ENCODE results near the gene FITM1. TPM values are rescaled to one million over a fixed set of nuclear protein-coding genes. Genes with fewer than 3 reads are reported as not detected.

FITM1 gene
- polyA plus RNA-seq, 3 donors = 2.1 TPM; not detected in 2

GRCh38 chr14:24147761-24148428 is 17.4 kb downstream of the FITM1 start:
- intact Hi-C loops (cut with micrococcal nuclease) = loop anchor here in 1 of 2 donors (1.0 to 2.0 kb wide), 2 partner anchors 13 to 34 kb away; partner anchors contain the start of genes DCAF11, IRF9 and NRL
- H3K4me3 ChIP-seq (replicated peaks in 1 of 3; ENCODE audit: low read depth in 2 of 3, low read length in 3 of 3) = peak overlapping the region; percentile 84 to 100 (median 89)
- peaks cover 26 to 36% of the 10 kb centered on the region in 2 donors for H3K4me1 ChIP-seq (ENCODE audit: control insufficient read depth in 1 of 2, insufficient read depth in 2 of 2, low read length in 2 of 2)
- H3K9ac ChIP-seq (ENCODE audit: insufficient read depth, low read length, poor library complexity, severe bottlenecking) = peak overlapping the region; percentile 93
- H3K27me3 ChIP-seq (ENCODE audit: control insufficient read depth in 2 of 2, insufficient read depth in 2 of 2, low read length in 2 of 2) = no peaks in the 10 kb centered on the region
- peak overlapping the region; percentile 74 to 95 (median 87) for H3K27ac Mint-ChIP-seq
- no peaks in the 10 kb centered on the region for H3K9me3 ChIP-seq (replicated peaks in 1 of 2; ENCODE audit: control insufficient read depth in 1 of 2, insufficient read depth in 1 of 2, low read length in 2 of 2)
- no peak for TF ChIP-seq CTCF (IDR thresholded peaks at IDR 0.05)
- H3K27ac ChIP-seq (ENCODE audit: low read depth in 1 of 2, low read length in 2 of 2) = peak overlapping the region; percentile 45 to 84
- no peaks in the 10 kb centered on the region for H3K9me3 Mint-ChIP-seq
- WGBS (ENCODE audit: insufficient coverage) = 8% methylated on average over 26 of the region's 29 CpGs
- H3K36me3 Mint-ChIP-seq = peaks cover 65% of the 10 kb centered on the region in 2 donors
- H4K20me1 ChIP-seq (ENCODE audit: insufficient read depth, low read length) = peaks cover 69% of the 10 kb centered on the region
- peaks cover 76% of the 10 kb centered on the region for H3K79me2 ChIP-seq (ENCODE audit: insufficient read depth, low read length)
- H3K4me1 Mint-ChIP-seq = peaks cover 38% of the 10 kb centered on the region
- peak overlapping the region; percentile 98 for H3K4me2 ChIP-seq (replicated peaks; ENCODE audit: extremely low read depth, low read length, poor library complexity, severe bottlenecking)
- peaks cover 54 to 65% of the 10 kb centered on the region in 2 donors for H3K36me3 ChIP-seq (replicated peaks in 1 of 2; ENCODE audit: control insufficient read depth in 1 of 2, insufficient read depth in 2 of 2, low read length in 2 of 2)
- H3K4me3 Mint-ChIP-seq = peak overlapping the region; percentile 96 to 98
- no peak for DNase-seq
- H2AFZ ChIP-seq (ENCODE audit: insufficient read depth, low read depth, low read length, poor library complexity, severe bottlenecking) = peak overlapping the region; percentile 93
- H3K27me3 Mint-ChIP-seq (ENCODE audit: low read depth in 3 of 3) = peaks cover 0 to 2% (median 0%) of the 10 kb centered on the region in 3 donors

GRCh38 chr14:24149302-24149969 is 19.0 kb downstream of the FITM1 start:
- no peaks in the 10 kb centered on the region for H3K27me3 ChIP-seq (ENCODE audit: control insufficient read depth in 2 of 2, insufficient read depth in 2 of 2, low read length in 2 of 2)

More at GRCh38 chr14:24149302-24149969, 19.0 kb downstream of the FITM1 start:
- no peak for TF ChIP-seq CTCF (IDR thresholded peaks at IDR 0.05)
- Mint-ChIP-seq H3K27me3 (ENCODE audit: low read depth in 3 of 3) (peaks cover 0 to 2% (median 0%) of the 10 kb centered on the region in 3 donors), H3K4me1 (peaks cover 35% of the 10 kb centered on the region), H3K36me3 (peaks cover 53 to 61% of the 10 kb centered on the region in 2 donors), H3K9me3 (no peaks in the 10 kb centered on the region), H3K27ac (peak overlapping the region in 2 of 7 donors; percentile 69 to 76), H3K4me3 (no peak overlapping the region)
- DNase-seq = no peak
- peaks cover 26 to 36% of the 10 kb centered on the region in 2 donors for H3K4me1 ChIP-seq (ENCODE audit: control insufficient read depth in 1 of 2, insufficient read depth in 2 of 2, low read length in 2 of 2)
- H2AFZ ChIP-seq (ENCODE audit: insufficient read depth, low read depth, low read length, poor library complexity, severe bottlenecking) = no peak overlapping the region
- H3K27ac ChIP-seq (ENCODE audit: low read depth in 1 of 2, low read length in 2 of 2) = peak overlapping the region in 1 of 2 donors; percentile 26
- peaks cover 50 to 58% of the 10 kb centered on the region in 2 donors for H3K36me3 ChIP-seq (replicated peaks in 1 of 2; ENCODE audit: control insufficient read depth in 1 of 2, insufficient read depth in 2 of 2, low read length in 2 of 2)
- H3K79me2 ChIP-seq (ENCODE audit: insufficient read depth, low read length) = peaks cover 65% of the 10 kb centered on the region
- peaks cover 61% of the 10 kb centered on the region for H4K20me1 ChIP-seq (ENCODE audit: insufficient read depth, low read length)
- no peak overlapping the region for H3K9ac ChIP-seq (ENCODE audit: insufficient read depth, low read length, poor library complexity, severe bottlenecking)
- WGBS (ENCODE audit: insufficient coverage) = 100% methylated on average over 2 of the region's 3 CpGs
- intact Hi-C loops (cut with micrococcal nuclease) = no loop called here
- H3K4me3 ChIP-seq (replicated peaks in 1 of 3; ENCODE audit: low read depth in 2 of 3, low read length in 3 of 3) = no peak overlapping the region
- no peak overlapping the region for H3K4me2 ChIP-seq (replicated peaks; ENCODE audit: extremely low read depth, low read length, poor library complexity, severe bottlenecking)
- no peaks in the 10 kb centered on the region for H3K9me3 ChIP-seq (replicated peaks in 1 of 2; ENCODE audit: control insufficient read depth in 1 of 2, insufficient read depth in 1 of 2, low read length in 2 of 2)
